GM12878 (cell line): Measurements from ENCODE around the gene AMOTL1.

ENCODE experiments used
- HCFC1 ChIP-seq: fragments of 150-350 bp; IDR thresholded peaks from 2 replicates; pipeline ENCODE4 v1.6.1; 2014; ENCODE audit warnings: low read length
- NBN ChIP-seq: fragments of 450-650 bp; IDR thresholded peaks from 2 replicates; pipeline ENCODE4 v1.6.1; 2016
- POLR2A ChIP-seq: IDR thresholded peaks from 2 replicates; pipeline ENCODE4 v1.6.1; 2011; ENCODE audit warnings: low read depth, mild to moderate bottlenecking, low read length
- ZNF592 ChIP-seq: fragments of 450-650 bp; IDR thresholded peaks from 2 replicates; pipeline ENCODE4 v1.6.1; 2017; ENCODE audit warnings: mild to moderate bottlenecking, moderate library complexity
- TF ChIP-seq, protein P1 (sequence below), 3 experiments: IDR thresholded peaks in 2 of 3; conservative IDR thresholded peaks in 1 of 3; 2 replicates each; pipeline ENCODE4 v1.5.1; 2011; ENCODE audit warnings: low read depth in 3 of 3, low read length in 3 of 3, mild to moderate bottlenecking in 3 of 3, control low read depth in 2 of 3, moderate library complexity in 2 of 3, inconsistent platforms in 1 of 3, mixed read lengths in 1 of 3; ENCODE audit not compliant: control insufficient read depth in 2 of 3, insufficient read depth in 1 of 3; ENCODE audit errors: extremely low read depth in 1 of 3
- TF ChIP-seq, protein P2 (sequence below): fragments of 450-650 bp; IDR thresholded peaks from 2 replicates; pipeline ENCODE4 v1.6.1; 2017; ENCODE audit warnings: mild to moderate bottlenecking
- TF ChIP-seq, protein P3 (sequence below): fragments of 450-650 bp; conservative IDR thresholded peaks from 2 replicates; pipeline ENCODE4 v1.6.1; 2017; ENCODE audit warnings: mild to moderate bottlenecking, moderate library complexity

GRCh38 chr11:94738746-94739145 is 29.4 kb upstream of the AMOTL1 start:
- TF ChIP-seq, protein P1, sequence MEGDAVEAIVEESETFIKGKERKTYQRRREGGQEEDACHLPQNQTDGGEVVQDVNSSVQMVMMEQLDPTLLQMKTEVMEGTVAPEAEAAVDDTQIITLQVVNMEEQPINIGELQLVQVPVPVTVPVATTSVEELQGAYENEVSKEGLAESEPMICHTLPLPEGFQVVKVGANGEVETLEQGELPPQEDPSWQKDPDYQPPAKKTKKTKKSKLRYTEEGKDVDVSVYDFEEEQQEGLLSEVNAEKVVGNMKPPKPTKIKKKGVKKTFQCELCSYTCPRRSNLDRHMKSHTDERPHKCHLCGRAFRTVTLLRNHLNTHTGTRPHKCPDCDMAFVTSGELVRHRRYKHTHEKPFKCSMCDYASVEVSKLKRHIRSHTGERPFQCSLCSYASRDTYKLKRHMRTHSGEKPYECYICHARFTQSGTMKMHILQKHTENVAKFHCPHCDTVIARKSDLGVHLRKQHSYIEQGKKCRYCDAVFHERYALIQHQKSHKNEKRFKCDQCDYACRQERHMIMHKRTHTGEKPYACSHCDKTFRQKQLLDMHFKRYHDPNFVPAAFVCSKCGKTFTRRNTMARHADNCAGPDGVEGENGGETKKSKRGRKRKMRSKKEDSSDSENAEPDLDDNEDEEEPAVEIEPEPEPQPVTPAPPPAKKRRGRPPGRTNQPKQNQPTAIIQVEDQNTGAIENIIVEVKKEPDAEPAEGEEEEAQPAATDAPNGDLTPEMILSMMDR (IDR thresholded peaks at IDR 0.05 in 2 of 3, conservative IDR thresholded peaks at IDR 0.05 in 1 of 3; ENCODE audit: control insufficient read depth in 2 of 3, extremely low read depth in 1 of 3, insufficient read depth in 1 of 3, low read depth in 3 of 3, low read length in 3 of 3), result no peak
- TF ChIP-seq POLR2A (no peak), ZNF592 (no peak), NBN (no peak), HCFC1 (no peak)
- TF ChIP-seq, protein P2, sequence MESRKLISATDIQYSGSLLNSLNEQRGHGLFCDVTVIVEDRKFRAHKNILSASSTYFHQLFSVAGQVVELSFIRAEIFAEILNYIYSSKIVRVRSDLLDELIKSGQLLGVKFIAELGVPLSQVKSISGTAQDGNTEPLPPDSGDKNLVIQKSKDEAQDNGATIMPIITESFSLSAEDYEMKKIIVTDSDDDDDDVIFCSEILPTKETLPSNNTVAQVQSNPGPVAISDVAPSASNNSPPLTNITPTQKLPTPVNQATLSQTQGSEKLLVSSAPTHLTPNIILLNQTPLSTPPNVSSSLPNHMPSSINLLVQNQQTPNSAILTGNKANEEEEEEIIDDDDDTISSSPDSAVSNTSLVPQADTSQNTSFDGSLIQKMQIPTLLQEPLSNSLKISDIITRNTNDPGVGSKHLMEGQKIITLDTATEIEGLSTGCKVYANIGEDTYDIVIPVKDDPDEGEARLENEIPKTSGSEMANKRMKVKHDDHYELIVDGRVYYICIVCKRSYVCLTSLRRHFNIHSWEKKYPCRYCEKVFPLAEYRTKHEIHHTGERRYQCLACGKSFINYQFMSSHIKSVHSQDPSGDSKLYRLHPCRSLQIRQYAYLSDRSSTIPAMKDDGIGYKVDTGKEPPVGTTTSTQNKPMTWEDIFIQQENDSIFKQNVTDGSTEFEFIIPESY, result no peak
- TF ChIP-seq, protein P3, sequence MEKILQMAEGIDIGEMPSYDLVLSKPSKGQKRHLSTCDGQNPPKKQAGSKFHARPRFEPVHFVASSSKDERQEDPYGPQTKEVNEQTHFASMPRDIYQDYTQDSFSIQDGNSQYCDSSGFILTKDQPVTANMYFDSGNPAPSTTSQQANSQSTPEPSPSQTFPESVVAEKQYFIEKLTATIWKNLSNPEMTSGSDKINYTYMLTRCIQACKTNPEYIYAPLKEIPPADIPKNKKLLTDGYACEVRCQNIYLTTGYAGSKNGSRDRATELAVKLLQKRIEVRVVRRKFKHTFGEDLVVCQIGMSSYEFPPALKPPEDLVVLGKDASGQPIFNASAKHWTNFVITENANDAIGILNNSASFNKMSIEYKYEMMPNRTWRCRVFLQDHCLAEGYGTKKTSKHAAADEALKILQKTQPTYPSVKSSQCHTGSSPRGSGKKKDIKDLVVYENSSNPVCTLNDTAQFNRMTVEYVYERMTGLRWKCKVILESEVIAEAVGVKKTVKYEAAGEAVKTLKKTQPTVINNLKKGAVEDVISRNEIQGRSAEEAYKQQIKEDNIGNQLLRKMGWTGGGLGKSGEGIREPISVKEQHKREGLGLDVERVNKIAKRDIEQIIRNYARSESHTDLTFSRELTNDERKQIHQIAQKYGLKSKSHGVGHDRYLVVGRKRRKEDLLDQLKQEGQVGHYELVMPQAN, result no peak
